Hepatocyte (in vitro differentiated cells): ENCODE data around the gene BMP5. TPM values are rescaled to one million over a fixed set of nuclear protein-coding genes. Genes with fewer than 3 reads are reported as not detected.

ENCODE experiments used
- DNase-seq: peaks from one replicate; pipeline ENCODE4 v3.0.0-alpha.2; 2016; ENCODE audit warnings: low spot score
- H2AFZ ChIP-seq: fragments of 200-600 bp; sonication (generic); 2 replicates; pipeline ENCODE4 v1.6.0; 2016; ENCODE audit warnings: antibody characterized with exemption, mild to moderate bottlenecking
- H3K27ac ChIP-seq: fragments of 200-600 bp; sonication (generic); 2 replicates; pipeline ENCODE4 v1.5.1; 2016; ENCODE audit warnings: mild to moderate bottlenecking
- H3K27me3 ChIP-seq: fragments of 200-600 bp; sonication (generic); 2 replicates; pipeline ENCODE4 v1.6.1; 2016
- H3K36me3 ChIP-seq: fragments of 200-600 bp; sonication (generic); replicated peaks from 2 replicates; pipeline ENCODE4 v1.5.1; 2016; ENCODE audit warnings: low read depth; ENCODE audit not compliant: insufficient read depth
- H3K4me1 ChIP-seq: fragments of 200-600 bp; sonication (generic); 2 replicates; pipeline ENCODE4 v1.5.1; 2016; ENCODE audit warnings: mild to moderate bottlenecking, moderate library complexity; ENCODE audit not compliant: insufficient read depth
- H3K4me2 ChIP-seq: fragments of 200-600 bp; sonication (generic); 2 replicates; pipeline ENCODE4 v1.6.0; 2016
- H3K4me3 ChIP-seq: fragments of 200-600 bp; sonication (generic); 2 replicates; pipeline ENCODE4 v1.5.1; 2016; ENCODE audit warnings: mild to moderate bottlenecking
- H3K79me2 ChIP-seq: fragments of 200-600 bp; sonication (generic); 2 replicates; pipeline ENCODE4 v1.6.0; 2017; ENCODE audit warnings: mild to moderate bottlenecking
- H3K9me2 ChIP-seq: fragments of 200-600 bp; sonication (generic); replicated peaks from 2 replicates; pipeline ENCODE4 v1.6.0; 2017; ENCODE audit warnings: mild to moderate bottlenecking; ENCODE audit not compliant: insufficient read depth
- H3K9me3 ChIP-seq: fragments of 200-600 bp; sonication (generic); 2 replicates; pipeline ENCODE4 v1.5.1; 2016; ENCODE audit warnings: low read depth, mild to moderate bottlenecking
- H4K20me1 ChIP-seq: fragments of 200-600 bp; sonication (generic); 2 replicates; pipeline ENCODE4 v1.6.0; 2016; ENCODE audit warnings: mild to moderate bottlenecking; ENCODE audit not compliant: insufficient read depth, poor library complexity, severe bottlenecking
- EZH2 ChIP-seq: fragments of 200-600 bp; sonication (generic); IDR thresholded peaks from 2 replicates; pipeline ENCODE4 v1.6.1; 2016; ENCODE audit warnings: antibody characterized with exemption, mild to moderate bottlenecking, borderline replicate concordance
- EZH2phosphoT487 ChIP-seq: fragments of 200-600 bp; sonication (generic); IDR thresholded peaks from one replicate; pipeline ENCODE4 v1.6.1; 2018; ENCODE audit warnings: antibody characterized with exemption, mild to moderate bottlenecking, low read depth, moderate library complexity; ENCODE audit not compliant: unreplicated experiment, severe bottlenecking
- WGBS: methylation state at CpG from one replicate; pipeline ENCODE4 v1.1.6; 2016; ENCODE audit warnings: low lambda C conversion rate; ENCODE audit errors: missing lambda C conversion rate; 5-methylcytosine and 5-hydroxymethylcytosine counted together
- polyA plus RNA-seq: library from polyadenylated mRNA; unstranded; fragments of >200 nt; fragmentation: Nextera tagmentation; extraction: Ambion mirVana; gene quantifications from 2 replicates; pipeline ENCODE4 v1.2.1, GENCODE V29; 2016
- total RNA-seq: library from RNA; depleted of rRNA; stranded (reverse); fragments of >200 nt; gene quantifications from 2 replicates; pipeline ENCODE4 v1.2.3, GENCODE V29; 2014
- TF ChIP-seq, protein P1 (sequence below): fragments of 200-600 bp; sonication (generic); IDR thresholded peaks from 2 replicates; pipeline ENCODE4 v1.5.1; 2016; ENCODE audit warnings: antibody characterized with exemption, mild to moderate bottlenecking; ENCODE audit not compliant: poor library complexity

The BMP5 gene
- total and polyA plus RNA-seq, 2 experiments from 2014 or later = 9.5 to 38.3 TPM

DNA sequence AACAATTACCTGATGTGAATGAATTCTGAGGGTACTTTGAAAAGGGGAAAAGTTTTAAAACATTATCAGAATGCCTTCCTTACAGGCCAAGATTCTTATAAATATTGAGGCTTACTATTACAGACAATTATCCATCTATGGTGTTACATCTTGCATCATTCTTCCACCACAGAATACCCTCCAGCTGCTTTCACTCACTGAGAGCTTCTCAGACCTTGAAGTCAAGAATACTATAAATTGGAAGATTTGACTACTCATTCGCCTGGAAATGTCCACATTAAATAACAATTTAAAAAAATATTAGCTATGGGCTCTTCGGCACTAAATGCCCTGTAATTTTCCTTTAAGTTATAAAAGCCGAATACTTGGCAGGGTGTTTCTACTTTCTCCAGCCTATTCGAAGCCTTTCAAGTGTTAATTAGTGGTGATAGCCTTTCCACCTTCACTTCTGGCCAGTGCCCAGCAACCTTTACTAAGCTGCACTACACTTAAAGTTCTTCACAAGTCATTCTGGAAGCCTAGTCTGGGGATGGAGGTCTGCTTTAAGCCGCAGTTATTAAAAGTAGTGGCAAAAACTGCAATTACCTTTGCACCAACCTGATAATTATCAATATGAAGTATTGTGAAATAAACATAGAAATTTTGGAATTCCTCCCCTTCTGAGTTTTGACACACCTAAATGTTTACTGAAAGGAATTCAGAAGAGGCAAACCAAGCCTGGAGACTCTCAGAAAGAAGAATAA is 100.9 kb downstream of the BMP5 start:
- Histone ChIP-seq H3K79me2 (no peaks in the 10 kb centered on the region), H3K9me2 (no peaks in the 10 kb centered on the region), H3K36me3 (no peaks in the 10 kb centered on the region), H3K27me3 (no peaks in the 10 kb centered on the region), H4K20me1 (no peaks in the 10 kb centered on the region), H3K27ac (no peak overlapping the region), H3K9me3 (no peaks in the 10 kb centered on the region), H2AFZ (no peak overlapping the region), H3K4me2 (no peak overlapping the region), H3K4me3 (no peak overlapping the region), H3K4me1 (no peaks in the 10 kb centered on the region)
- WGBS = 77% methylated on average over 5 of the region's 5 CpGs
- no peak for DNase-seq
- TF ChIP-seq, protein P1, sequence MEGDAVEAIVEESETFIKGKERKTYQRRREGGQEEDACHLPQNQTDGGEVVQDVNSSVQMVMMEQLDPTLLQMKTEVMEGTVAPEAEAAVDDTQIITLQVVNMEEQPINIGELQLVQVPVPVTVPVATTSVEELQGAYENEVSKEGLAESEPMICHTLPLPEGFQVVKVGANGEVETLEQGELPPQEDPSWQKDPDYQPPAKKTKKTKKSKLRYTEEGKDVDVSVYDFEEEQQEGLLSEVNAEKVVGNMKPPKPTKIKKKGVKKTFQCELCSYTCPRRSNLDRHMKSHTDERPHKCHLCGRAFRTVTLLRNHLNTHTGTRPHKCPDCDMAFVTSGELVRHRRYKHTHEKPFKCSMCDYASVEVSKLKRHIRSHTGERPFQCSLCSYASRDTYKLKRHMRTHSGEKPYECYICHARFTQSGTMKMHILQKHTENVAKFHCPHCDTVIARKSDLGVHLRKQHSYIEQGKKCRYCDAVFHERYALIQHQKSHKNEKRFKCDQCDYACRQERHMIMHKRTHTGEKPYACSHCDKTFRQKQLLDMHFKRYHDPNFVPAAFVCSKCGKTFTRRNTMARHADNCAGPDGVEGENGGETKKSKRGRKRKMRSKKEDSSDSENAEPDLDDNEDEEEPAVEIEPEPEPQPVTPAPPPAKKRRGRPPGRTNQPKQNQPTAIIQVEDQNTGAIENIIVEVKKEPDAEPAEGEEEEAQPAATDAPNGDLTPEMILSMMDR = no peak
- no peak for TF ChIP-seq EZH2phosphoT487
- TF ChIP-seq EZH2 = no peak

DNA sequence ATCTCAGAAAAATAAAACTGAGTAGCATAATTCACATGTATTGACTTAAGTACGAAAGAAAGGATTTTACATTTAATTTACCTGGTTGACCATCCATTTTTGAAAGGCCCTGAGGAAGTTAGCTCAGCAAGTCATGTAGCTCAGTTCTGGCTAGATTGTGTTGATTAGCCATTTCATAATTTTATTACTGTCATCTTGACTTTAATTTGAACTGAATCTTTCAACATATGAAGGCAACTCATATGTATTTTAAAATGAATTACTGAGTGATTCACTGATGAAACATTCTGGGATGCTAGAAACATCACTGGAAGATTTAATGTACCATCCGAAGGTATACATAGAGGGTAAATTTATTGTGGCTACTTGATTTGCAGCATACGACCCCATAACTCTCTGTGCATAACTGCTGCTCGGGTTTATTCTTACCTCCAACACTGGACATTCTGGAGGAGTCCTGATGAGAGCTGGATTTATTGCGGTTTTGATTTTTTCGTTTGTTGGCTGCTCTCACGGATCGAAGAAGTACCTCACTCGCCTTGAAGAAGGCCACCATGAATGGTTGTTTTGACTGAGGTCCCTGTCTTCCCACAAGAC is 101.7 kb downstream of the BMP5 start:
- H3K4me2 ChIP-seq = no peak overlapping the region

GRCh38 chr6:55772730-55773129 is 102.7 kb downstream of the BMP5 start:
- 64% methylated on average over 3 of the region's 3 CpGs for WGBS
- TF ChIP-seq EZH2phosphoT487 (no peak), EZH2 (no peak)
- TF ChIP-seq, protein P1 = no peak
- H3K27me3 ChIP-seq = no peaks in the 10 kb centered on the region

More for the DNA sequence above, 101.7 kb downstream of the BMP5 start:
- Histone ChIP-seq H2AFZ (no peak overlapping the region), H3K27ac (no peak overlapping the region), H3K9me2 (no peaks in the 10 kb centered on the region), H3K79me2 (no peaks in the 10 kb centered on the region), H3K27me3 (no peaks in the 10 kb centered on the region), H4K20me1 (no peaks in the 10 kb centered on the region), H3K36me3 (no peaks in the 10 kb centered on the region), H3K4me3 (no peak overlapping the region), H3K4me1 (no peaks in the 10 kb centered on the region), H3K9me3 (no peaks in the 10 kb centered on the region)
- no peak for DNase-seq
- TF ChIP-seq EZH2phosphoT487 = no peak
- TF ChIP-seq, protein P1 = no peak
- WGBS = 95% methylated on average over 9 of the region's 9 CpGs

More at GRCh38 chr6:55772730-55773129, 102.7 kb downstream of the BMP5 start:
- no peaks in the 10 kb centered on the region for H3K36me3 ChIP-seq
- no peaks in the 10 kb centered on the region for H3K4me1 ChIP-seq
- no peak for DNase-seq
- no peak overlapping the region for H3K4me3 ChIP-seq
- H4K20me1 ChIP-seq = no peaks in the 10 kb centered on the region
- no peak overlapping the region for H3K4me2 ChIP-seq
- no peaks in the 10 kb centered on the region for H3K9me2 ChIP-seq
- H3K27ac ChIP-seq = no peak overlapping the region
- no peaks in the 10 kb centered on the region for H3K79me2 ChIP-seq
- H2AFZ ChIP-seq = no peak overlapping the region
- H3K9me3 ChIP-seq = no peaks in the 10 kb centered on the region
